22Rv1 (cell line): ENCODE measurements around the gene TDRD1.

Source experiments
- CTCF ChIP-seq: fragments of 450-650 bp; IDR thresholded peaks from 2 replicates; pipeline ENCODE4 v1.5.1; 2017; ENCODE audit warnings: mild to moderate bottlenecking
- ZFX ChIP-seq: fragments of 450-650 bp; IDR thresholded peaks from 2 replicates; pipeline ENCODE4 v1.6.1; 2017; ENCODE audit warnings: antibody characterized with exemption, borderline replicate concordance

GRCh38 chr10:114243661-114244060 is 64.5 kb downstream of the TDRD1 start:
- TF ChIP-seq CTCF: no peak
- no peak for TF ChIP-seq ZFX
